ENCODE results near the gene OR4L1.
"Not testable (repeated sequence)": the region's sequence is repeated elsewhere in the genome, so short reads cannot be mapped to it uniquely, and the experiment has no call there.

OR4L1 gene

GRCh38 chr14:20059745-20060144, at the start of gene OR4L1:
Gene OR4L1 (plus strand): TSS chr14:20060045. CDS start chr14:20060045, 0 bp downstream.
- DNase-seq (ENCODE audit: insufficient read length, low spot score) (no peak), FAIRE-seq (no peak)

- DNase-seq (ENCODE audit: insufficient read length, low spot score) (no peak), FAIRE-seq (no peak)
Observed at GRCh38 chr14:20019257-20019865, 40.5 kb upstream of the OR4L1 start, which contains the start of gene OR4K14. Gene OR4K14 (minus strand): TSS chr14:20019307. CDS start chr14:20015193, 4,114 bp downstream.

- no peak for FAIRE-seq
- no peak for DNase-seq (ENCODE audit: insufficient read length, low spot score)
Observed at GRCh38 chr14:20031058-20031457, 28.8 kb upstream of the OR4L1 start.

- no peak for FAIRE-seq
- no peak for DNase-seq (ENCODE audit: insufficient read length, low spot score)
Observed at GRCh38 chr14:20035449-20035848, 24.4 kb upstream of the OR4L1 start.

GRCh38 chr14:20035938-20036337, 23.9 kb upstream of the OR4L1 start, which contains the start of gene OR4K13:
Gene OR4K13 (minus strand): TSS chr14:20036038. CDS start chr14:20034758, 1,280 bp downstream.
- FAIRE-seq (no peak), DNase-seq (ENCODE audit: insufficient read length, low spot score) (no peak)

- DNase-seq (ENCODE audit: insufficient read length, low spot score) (no peak), FAIRE-seq (no peak)
Observed at GRCh38 chr14:20044243-20044642, 15.6 kb upstream of the OR4L1 start.

GRCh38 chr14:20048202-20048601, 11.6 kb upstream of the OR4L1 start:
- no peak for DNase-seq (ENCODE audit: insufficient read length, low spot score)
- FAIRE-seq, result no peak

GRCh38 chr14:20092050-20092449, 32.2 kb downstream of the OR4L1 start:
- no peak for DNase-seq (ENCODE audit: insufficient read length, low spot score)
- FAIRE-seq, result no peak

- FAIRE-seq (no peak), DNase-seq (ENCODE audit: insufficient read length, low spot score) (no peak)
Observed at GRCh38 chr14:20093442-20093841, 33.6 kb downstream of the OR4L1 start.

GRCh38 chr14:20098926-20099770, 39.3 kb downstream of the OR4L1 start:
- not testable (repeated sequence) for FAIRE-seq; DNase-seq (ENCODE audit: insufficient read length, low spot score)

GRCh38 chr14:20110438-20110837, 50.6 kb downstream of the OR4L1 start, which contains the start of gene OR4K17:
Gene OR4K17 (plus strand): TSS chr14:20110739. CDS start chr14:20117500, 6,761 bp downstream.
- no peak for DNase-seq (ENCODE audit: insufficient read length, low spot score)
- FAIRE-seq, result no peak

All from HTR-8/SVneo (cell line).